Activated CD4-positive, alpha-beta T cell treated with anti-CD3 and anti-CD28 coated beads, Interleukin-2, amount 50 U/mL, for 48 hours (primary cell): ENCODE measurements around the gene LMO2.
"Not testable (repeated sequence)": the region's sequence is repeated elsewhere in the genome, so short reads cannot be mapped to it uniquely, and the experiment has no call there.

Experiments
- DNase-seq, 2 experiments: peaks; one replicate each; pipeline ENCODE4 v3.0.0-alpha.2; 2020

Gene LMO2

GRCh38 chr11:33891714-33892327, at the start of gene LMO2:
Gene LMO2 (minus strand): TSS chr11:33892076. CDS start chr11:33869716, 22,360 bp downstream.
- no peak for DNase-seq

DNA sequence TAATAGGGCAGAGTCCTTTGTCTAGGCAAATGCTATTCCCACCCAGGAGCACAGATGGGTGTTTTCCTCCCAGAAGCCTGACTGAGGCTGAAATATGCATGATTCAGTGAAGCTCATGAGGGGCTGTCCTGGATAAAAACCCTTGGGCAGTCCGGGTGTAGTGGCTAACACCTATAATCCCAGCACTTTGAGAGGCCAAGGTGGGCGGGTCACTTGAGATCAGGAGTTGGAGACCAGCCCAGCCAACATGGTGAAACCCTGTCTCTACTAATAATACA, 48.6 kb upstream of the LMO2 start:
- DNase-seq = no peak

DNA sequence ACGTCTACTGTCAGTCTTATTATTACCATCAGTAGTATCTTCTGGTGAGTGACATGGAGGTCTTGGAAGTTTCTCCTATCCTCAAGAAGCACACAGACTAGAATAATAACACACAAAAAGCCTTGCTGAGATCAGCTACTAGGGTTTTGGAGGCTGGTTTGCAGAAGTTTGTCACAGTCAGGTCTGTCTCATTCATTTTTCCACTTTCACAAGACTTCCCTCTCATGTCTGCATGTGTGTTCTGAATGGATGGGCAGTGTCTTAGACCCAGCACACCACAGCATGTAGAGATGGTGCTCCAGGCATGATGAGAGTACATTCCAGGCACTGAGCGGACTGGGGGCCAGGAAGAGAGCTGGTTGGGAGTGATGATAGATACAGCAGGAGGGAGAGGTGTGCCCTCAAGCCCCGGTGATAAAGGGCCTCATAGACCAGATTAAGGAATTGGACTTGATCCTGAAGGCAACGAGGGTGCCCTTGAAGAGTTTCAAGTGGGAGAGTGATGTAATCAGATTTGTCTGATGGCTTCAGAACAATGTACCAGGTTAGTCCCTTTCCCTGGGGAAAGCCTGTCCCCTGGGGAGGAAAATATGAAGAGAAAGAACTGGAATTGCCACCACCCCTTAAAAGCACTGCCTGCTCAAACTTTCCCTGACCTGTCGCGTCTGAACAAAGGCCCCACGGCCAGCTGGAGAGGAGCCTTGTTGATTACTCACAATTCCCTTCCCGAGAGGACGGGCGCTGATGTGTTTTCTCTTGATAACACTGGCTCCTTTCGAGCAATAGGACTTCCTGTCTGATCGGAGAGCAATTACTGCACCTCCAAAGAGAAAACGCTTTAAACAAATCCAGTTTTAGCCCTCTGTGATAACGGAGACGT, 45.1 kb upstream of the LMO2 start:
- no peak for DNase-seq

- DNase-seq = no peak
These were observed 43.9 kb upstream of the LMO2 start for GRCh38 chr11:33935461-33936456.

DNA sequence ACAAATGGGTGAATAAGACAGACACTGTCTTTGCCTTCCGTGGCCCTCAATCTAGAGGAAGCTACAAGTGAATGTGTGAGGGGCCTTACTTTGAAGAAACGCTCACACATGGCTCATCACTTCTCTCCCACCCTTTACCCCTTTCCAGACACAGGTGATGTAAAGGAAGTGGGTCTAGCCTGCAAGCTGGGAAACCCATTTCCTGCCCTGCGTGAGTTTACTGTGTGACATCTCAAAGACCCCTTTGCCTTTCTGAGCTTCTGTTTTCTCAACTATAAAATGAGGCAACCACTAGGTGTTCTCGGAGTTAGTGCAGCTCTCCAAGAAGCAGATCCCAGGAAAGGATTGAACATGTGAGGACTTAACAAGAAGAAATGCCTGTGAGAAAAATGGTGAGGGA, 43.1 kb upstream of the LMO2 start:
- no peak for DNase-seq

GRCh38 chr11:33934450-33934849, 42.6 kb upstream of the LMO2 start:
- no peak for DNase-seq

- no peak for DNase-seq
These were observed 41.7 kb upstream of the LMO2 start for GRCh38 chr11:33933602-33934001.

DNA sequence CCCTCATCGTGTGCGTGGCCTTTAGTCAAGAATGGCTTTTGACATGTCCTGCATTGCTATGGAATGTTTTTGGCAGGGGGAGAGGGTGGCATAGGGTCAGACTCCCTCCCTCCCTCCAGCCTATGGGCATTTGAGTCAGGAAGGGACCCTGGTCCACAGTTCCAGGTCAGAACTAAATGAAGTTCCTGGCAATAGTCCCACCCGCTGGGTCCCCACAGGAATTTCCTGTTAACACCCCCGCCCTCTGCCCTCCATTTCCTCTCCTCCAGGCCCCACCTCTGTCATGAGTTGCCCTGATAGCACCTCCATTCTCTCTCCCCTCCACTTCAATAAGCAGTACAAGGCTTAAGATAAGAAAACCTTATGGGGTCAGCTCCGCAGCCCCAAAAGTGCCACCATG, 40.8 kb upstream of the LMO2 start:
- no peak for DNase-seq

DNA sequence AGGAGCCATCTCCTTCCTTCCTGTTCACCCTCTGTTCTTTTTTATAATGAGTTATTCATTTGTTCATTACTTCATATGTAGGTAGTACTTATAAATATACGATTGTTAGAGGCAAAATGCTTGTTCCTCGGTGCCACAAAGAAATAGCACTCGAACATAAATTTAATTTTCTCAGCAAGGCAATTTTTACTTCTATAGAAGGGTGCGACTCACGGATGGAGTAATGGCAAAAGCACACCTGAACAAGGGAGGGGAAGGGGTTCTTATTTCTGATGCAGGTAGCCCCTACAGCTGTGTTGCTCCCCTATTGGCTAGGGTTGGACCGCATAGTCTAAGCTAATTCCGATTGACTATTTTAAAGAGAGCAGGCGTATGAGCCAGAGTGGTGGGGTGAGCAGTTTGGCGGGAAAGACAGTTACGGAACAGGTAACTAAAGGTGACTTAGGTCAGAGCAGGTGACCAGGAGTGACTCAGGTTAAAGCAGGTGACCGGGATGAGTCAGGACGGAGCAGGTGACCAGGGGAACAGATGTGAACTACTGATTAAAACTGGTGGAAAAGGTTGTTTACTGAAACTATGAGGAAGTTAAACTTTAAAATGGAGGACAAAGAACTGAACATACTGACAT, 40.0 kb upstream of the LMO2 start:
- DNase-seq = not testable (repeated sequence)

- DNase-seq = no peak
These were observed 39.2 kb upstream of the LMO2 start for GRCh38 chr11:33931067-33931466.

DNA sequence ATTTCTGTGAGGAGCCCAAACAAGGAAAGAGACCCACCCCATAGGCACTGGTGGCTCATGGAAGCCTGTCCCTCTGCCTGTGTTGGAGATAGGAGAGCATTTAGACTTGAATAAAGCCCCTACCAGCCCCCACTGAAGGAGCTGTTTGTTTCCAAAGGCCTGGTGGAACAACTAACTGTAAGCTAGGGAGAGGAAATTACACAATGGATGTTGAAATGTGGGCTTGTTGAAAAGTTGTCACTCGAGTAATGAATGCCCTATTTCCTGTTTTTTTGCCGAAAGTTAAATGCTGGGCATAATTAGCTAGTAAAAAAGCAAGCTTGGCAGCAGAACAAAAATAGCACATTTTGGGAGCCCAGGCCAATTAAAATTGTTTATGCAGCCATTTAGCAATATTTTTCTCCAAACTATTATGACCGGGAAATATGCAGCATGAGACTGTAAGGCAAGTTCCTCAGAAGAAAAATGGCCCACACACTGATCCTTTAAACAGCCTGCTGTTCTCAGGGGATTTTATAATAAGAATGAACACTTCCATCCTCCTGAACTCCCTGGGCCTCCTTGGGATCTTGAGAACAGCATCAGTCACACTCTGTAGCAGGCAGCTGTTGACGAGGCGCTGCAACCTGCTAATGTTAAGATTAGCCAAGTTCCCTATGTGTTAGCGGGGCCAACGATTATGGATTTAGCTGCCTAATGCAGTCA, 38.6 kb upstream of the LMO2 start:
- DNase-seq = no peak

DNA sequence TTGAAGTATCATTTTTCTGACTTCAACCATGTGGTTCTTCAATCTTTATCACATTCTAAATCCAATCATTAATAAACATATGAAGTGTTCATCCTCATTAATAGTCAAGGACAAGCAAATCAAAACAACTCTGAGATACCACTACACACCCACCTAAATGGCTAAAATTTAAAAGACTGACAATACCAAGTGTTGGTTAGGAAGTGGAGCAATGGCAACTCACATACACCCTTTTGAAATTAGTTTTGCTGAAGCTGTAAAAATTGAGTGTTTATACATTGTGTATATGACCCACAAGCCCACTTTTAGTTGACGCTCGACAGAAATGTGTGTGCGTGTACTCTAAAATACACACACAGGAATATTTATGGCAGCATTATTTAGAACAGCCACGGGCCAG, 36.7 kb upstream of the LMO2 start:
- no peak for DNase-seq

DNA sequence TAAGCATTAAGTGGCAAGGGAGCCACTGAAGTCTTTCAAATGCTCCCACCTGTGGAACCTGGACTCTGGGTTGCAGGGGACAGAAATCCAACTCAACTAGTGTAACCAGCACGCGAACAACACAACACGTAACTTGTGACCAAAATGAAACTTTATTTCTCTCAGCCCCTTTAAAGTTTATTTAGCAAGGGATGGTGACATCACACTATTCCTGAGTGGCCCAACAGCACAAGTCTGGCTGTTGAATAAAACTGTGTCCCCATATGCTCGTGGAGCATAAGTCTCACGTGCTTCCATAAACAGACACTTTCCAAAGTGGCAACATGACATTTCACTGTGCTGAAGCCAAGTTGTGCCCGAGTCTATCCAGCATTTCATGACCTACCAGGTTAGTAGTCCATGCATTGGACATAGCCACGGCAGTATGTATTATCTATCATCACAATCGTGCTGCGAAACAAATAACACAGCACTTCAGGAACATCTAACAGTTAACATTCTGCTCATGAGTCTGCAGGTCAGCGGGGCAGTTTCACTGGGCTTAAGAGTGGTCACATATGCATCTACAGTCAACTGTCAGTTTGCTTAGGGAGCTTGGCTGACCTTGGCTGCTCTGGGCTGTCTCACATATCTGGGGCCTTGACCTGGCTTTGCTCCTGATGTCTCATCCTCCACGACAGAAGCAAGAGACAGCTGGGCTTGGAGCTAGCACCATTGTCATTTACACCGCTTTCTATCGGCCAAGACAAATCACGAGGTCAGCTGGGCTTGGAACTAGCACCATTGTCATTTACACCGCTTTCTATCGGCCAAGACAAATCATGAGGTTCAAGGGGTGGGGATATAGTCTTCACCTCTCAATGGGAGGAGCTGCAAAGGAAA, 35.0 kb upstream of the LMO2 start:
- no peak for DNase-seq

- no peak for DNase-seq
These were observed 32.5 kb upstream of the LMO2 start for GRCh38 chr11:33924341-33924740.

GRCh38 chr11:33923626-33924025, 31.8 kb upstream of the LMO2 start:
- no peak for DNase-seq

DNA sequence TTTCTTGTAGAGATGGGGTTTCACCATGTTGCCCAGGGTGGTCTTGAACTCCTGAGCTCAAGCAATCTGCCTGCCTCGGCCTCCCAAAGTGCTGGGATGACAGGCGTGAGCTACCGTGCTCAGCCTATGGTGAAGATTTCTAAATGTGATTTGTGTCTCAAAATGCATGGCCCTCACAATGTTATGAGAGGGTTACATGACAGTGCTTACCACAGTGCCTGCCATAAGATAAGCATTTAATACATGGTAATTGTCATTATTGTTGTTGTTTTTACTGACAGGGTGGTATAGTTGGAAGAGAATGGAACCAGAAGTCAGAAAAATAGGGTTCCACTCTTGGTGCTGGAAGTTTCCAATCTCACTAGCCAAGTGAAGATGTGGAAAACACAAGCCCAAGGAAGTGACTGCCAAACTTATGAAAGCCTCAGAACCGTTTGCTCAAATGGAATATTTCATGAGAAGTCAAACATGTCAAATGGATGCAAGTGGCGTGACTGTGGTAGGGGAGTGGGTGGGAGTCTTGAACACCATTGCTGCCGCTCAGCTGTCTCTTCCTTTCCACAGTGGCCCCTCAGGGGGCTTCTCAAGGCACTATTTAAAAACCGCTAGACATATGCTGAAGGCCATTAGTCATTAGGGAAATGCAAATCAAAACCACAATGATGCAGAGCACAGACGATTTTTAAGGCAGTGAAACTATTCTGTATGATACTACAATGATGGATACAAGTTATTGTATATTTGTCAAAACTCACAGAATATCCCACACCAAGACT, 29.1 kb upstream of the LMO2 start:
- peak; percentile 16 to 20 for DNase-seq

GRCh38 chr11:33919645-33920044, 27.8 kb upstream of the LMO2 start:
- DNase-seq = no peak

GRCh38 chr11:33917402-33917801, 25.5 kb upstream of the LMO2 start:
- not testable (repeated sequence) for DNase-seq

DNA sequence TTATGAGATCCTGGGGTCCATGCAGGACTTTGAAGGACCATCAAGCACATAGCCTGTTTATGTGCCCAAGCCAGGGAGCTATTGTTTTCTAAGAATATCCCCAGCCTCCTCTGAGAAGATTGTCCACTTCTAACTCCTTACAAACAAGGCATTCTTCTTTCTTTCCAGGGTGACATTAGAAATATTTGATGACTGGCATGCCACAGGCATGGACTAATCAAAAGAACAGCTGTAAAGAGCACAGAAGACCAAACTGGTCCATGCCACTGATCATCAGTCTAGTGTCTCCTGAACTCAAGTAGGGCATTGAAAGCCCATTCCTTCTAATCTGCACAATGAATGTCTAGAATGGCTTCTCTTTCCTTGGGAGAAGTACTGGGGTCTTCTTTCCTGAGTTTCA, 24.9 kb upstream of the LMO2 start:
- no peak for DNase-seq

GRCh38 chr11:33915526-33915925, 23.6 kb upstream of the LMO2 start:
- no peak for DNase-seq
